COLO668 (cell line): ENCODE results near the gene FRMD4B.
"Not testable (repeated sequence)": the region's sequence is repeated elsewhere in the genome, so short reads cannot be mapped to it uniquely, and the experiment has no call there.

ENCODE experiments used
- DNase-seq: peaks from one replicate; lab custom pipeline; 2025; ENCODE audit not compliant: unreplicated experiment; lab: John Stamatoyannopoulos, UW

The FRMD4B gene

GRCh38 chr3:69290430-69290829 is 95.5 kb downstream of the FRMD4B start:
- no peak for DNase-seq

- DNase-seq = no peak
Observed at GRCh38 chr3:69290006-69290405, 95.9 kb downstream of the FRMD4B start.

GRCh38 chr3:69288161-69288895 is 97.6 kb downstream of the FRMD4B start:
- DNase-seq = peak; percentile 0

- DNase-seq = no peak
Observed at GRCh38 chr3:69283913-69284611, 101.8 kb downstream of the FRMD4B start.

GRCh38 chr3:69283496-69283895 is 102.4 kb downstream of the FRMD4B start:
- no peak for DNase-seq

GRCh38 chr3:69282181-69282580 is 103.7 kb downstream of the FRMD4B start:
- no peak for DNase-seq

- DNase-seq = not testable (repeated sequence)
Observed at GRCh38 chr3:69277403-69277802, 108.5 kb downstream of the FRMD4B start.

GRCh38 chr3:69276884-69277283 is 109.0 kb downstream of the FRMD4B start:
- no peak for DNase-seq

GRCh38 chr3:69276191-69276590 is 109.7 kb downstream of the FRMD4B start:
- DNase-seq = not testable (repeated sequence)

GRCh38 chr3:69273896-69274295 is 112.0 kb downstream of the FRMD4B start:
- DNase-seq = no peak

- no peak for DNase-seq
Observed at GRCh38 chr3:69272556-69272955, 113.3 kb downstream of the FRMD4B start.

GRCh38 chr3:69271098-69271497 is 114.8 kb downstream of the FRMD4B start:
- no peak for DNase-seq

- DNase-seq = no peak
Observed at GRCh38 chr3:69266585-69266984, 119.3 kb downstream of the FRMD4B start.

GRCh38 chr3:69266071-69266470 is 119.8 kb downstream of the FRMD4B start:
- DNase-seq = not testable (repeated sequence)

- not testable (repeated sequence) for DNase-seq
Observed at GRCh38 chr3:69260843-69261405, 125.0 kb downstream of the FRMD4B start.

GRCh38 chr3:69260216-69260787 is 125.6 kb downstream of the FRMD4B start:
- DNase-seq = no peak

- no peak for DNase-seq
Observed at GRCh38 chr3:69259125-69259524, 126.8 kb downstream of the FRMD4B start.

GRCh38 chr3:69255928-69256327 is 130.0 kb downstream of the FRMD4B start:
- no peak for DNase-seq

- no peak for DNase-seq
Observed at GRCh38 chr3:69254351-69254750, 131.5 kb downstream of the FRMD4B start.

- DNase-seq = no peak
Observed at GRCh38 chr3:69252631-69253030, 133.3 kb downstream of the FRMD4B start.

GRCh38 chr3:69252141-69252540 is 133.7 kb downstream of the FRMD4B start:
- no peak for DNase-seq
